ENCODE results near the gene SPDEF.

DNA sequence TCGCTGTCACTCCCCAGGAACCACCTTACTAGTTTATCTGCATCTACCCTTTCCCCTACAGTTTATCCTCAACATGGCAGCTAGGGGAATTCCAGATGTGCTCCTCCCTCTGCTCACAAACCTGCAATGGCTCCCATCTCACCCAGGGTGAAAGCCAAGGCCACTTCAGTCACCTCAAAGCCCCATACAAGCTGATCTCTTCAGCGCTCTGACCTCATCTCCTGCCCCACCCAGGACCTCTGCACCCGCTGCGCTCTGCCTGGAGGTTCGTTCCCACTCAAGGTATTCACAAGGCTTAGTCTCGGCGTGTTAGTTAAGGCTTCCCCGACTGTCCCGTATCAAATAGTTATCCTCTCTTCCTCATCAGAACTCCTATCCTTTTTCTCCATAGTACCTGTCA, 28.6 kb upstream of the SPDEF start:
- TF ChIP-seq ZNF274 (IDR thresholded peaks at IDR 0.05; ENCODE audit: low read depth, low read length) = no peak
- no peak for TF ChIP-seq YY1 (IDR thresholded peaks at IDR 0.05; ENCODE audit: insufficient read depth, insufficient read length)
- TF ChIP-seq SUZ12 (IDR thresholded peaks at IDR 0.05; ENCODE audit: extremely low read depth, insufficient read depth, insufficient read length) = no peak

All from NT2/D1 (cell line).